ENCODE measurements around the gene MTHFD2L. TPM values are rescaled to one million over a fixed set of nuclear protein-coding genes. Genes with fewer than 3 reads are reported as not detected.

The MTHFD2L gene
- total RNA-seq, 2 experiments from 2014 or later = 6.4 to 6.9 TPM

- CTCF ChIA-PET = interaction anchor here (0.5 to 1.8 kb wide), 28 partner anchors 9 to 823 kb away, joined by 3 to 8 read pairs (median 3); partner anchors contain the start of gene CXCL2
These were observed 24.0 kb upstream of the MTHFD2L start for GRCh38 chr4:74133786-74134499.

DNA sequence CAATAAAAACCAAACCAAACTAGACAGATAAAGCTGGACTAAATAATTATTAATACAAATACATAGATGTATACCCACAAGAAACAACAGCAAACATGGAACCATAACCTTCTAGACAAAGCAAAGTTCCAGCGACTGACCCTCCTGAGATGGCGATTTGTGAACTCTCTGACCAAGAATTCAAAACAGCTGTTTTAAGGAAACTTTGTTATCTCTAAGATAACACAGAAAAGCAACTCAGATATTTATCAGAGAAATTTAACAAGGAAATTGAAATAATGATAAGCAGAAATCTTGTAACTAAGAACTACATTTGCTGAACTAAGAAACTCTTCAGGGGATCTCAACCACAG, 23.4 kb upstream of the MTHFD2L start:
- ChIA-PET POLR2A (interaction anchor here (0.8 kb wide), 1 partner anchor 1761 kb away, joined by 5 read pairs; no protein-coding TSS in a partner anchor), CTCF (interaction anchor here (0.5 to 1.8 kb wide), 25 partner anchors 9 to 823 kb away, joined by 3 to 8 read pairs (median 3); no protein-coding TSS in a partner anchor)
- Mint-ChIP-seq H3K4me1 (no peaks in the 10 kb centered on the region), H3K4me3 (no peak overlapping the region), H3K36me3 (ENCODE audit: low read depth) (no peaks in the 10 kb centered on the region), H3K27ac (no peak overlapping the region), H3K27me3 (no peaks in the 10 kb centered on the region), H3K9me3 (ENCODE audit: low read depth) (no peaks in the 10 kb centered on the region)
- intact Hi-C loops (cut with DNase I, micrococcal nuclease) = loop anchor here (1.0 to 10.0 kb wide), 8 partner anchors 402 to 820 kb away; no protein-coding TSS in a partner anchor
- DNase-seq = no peak
- no peak for ATAC-seq

More at GRCh38 chr4:74133786-74134499, 24.0 kb upstream of the MTHFD2L start:
- H3K36me3 Mint-ChIP-seq (ENCODE audit: low read depth) = no peaks in the 10 kb centered on the region
- ATAC-seq (peak; percentile 63), DNase-seq (peak; percentile 76)
- no peak overlapping the region for H3K4me3 Mint-ChIP-seq
- H3K9me3 Mint-ChIP-seq (ENCODE audit: low read depth) = no peaks in the 10 kb centered on the region
- intact Hi-C loops (cut with DNase I, micrococcal nuclease) = loop anchor here (1.0 to 10.0 kb wide), 8 partner anchors 402 to 819 kb away; no protein-coding TSS in a partner anchor
- H3K4me1 Mint-ChIP-seq = no peaks in the 10 kb centered on the region
- H3K27me3 Mint-ChIP-seq = peaks cover 2% of the 10 kb centered on the region
- no peak overlapping the region for H3K27ac Mint-ChIP-seq
- POLR2A ChIA-PET = interaction anchor here (0.8 kb wide), 1 partner anchor 1760 kb away, joined by 5 read pairs; no protein-coding TSS in a partner anchor

DNA sequence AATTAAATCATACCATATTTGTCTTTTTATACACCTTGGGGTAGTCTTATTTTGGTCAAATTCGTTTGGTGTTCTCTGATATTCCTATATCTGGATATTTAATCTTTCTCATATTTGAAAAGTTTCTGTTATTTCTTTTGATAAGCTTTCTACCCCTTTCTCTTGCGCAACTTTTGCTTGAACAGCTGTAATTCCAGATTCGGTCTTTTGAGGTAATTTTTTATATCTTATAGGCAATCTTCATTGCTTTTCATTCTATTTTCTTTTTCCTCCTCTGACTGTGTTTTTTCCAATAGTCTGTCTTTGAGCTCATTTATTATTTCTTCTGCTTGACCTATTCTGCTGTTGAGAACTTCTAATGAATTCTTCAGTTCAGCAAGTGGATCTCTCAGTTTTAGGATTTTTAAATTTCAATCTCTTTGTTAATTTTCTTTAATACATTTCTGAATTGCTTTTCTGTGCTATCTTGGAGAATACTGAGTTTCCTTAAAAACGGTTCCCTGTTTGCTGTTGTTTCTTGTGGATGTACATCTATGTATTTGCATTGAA, 11.3 kb upstream of the MTHFD2L start:
- DNase-seq (no peak), ATAC-seq (no peak)
- H3K27ac Mint-ChIP-seq = no peak overlapping the region
- H3K9me3 Mint-ChIP-seq (ENCODE audit: low read depth) = peaks cover 2% of the 10 kb centered on the region
- peaks cover 13% of the 10 kb centered on the region for H3K27me3 Mint-ChIP-seq
- no peak overlapping the region for H3K4me3 Mint-ChIP-seq
- ChIA-PET POLR2A (no interaction called here), CTCF (interaction anchor here (1.0 kb wide), 1 partner anchor 12 kb away, joined by 3 read pairs; no protein-coding TSS in a partner anchor)
- H3K36me3 Mint-ChIP-seq (ENCODE audit: low read depth) = no peaks in the 10 kb centered on the region
- no peaks in the 10 kb centered on the region for H3K4me1 Mint-ChIP-seq
- intact Hi-C loops (cut with DNase I, micrococcal nuclease) = no loop called here

DNA sequence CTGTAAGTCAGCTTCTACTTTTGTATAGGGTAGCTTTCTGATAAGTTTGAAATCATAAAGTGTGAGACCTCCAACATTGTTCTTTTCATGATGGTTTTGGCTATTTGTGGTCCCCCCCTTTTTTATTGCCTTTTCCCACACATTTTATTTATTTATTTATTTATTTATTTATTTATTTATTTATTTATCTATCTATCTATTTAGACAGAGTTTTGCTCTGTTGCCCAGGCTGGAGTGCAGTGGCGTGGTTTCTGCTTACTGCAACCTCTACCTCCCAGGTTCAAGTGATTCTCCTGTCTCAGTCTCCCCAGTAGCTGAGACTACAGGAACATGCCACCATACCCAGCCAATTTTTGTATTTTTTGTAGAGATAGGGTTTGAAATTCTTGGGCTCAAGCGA, 9.7 kb upstream of the MTHFD2L start:
- POLR2A ChIA-PET = no interaction called here
- H3K27ac Mint-ChIP-seq = no peak overlapping the region
- CTCF ChIA-PET = interaction anchor here (0.9 kb wide), 1 partner anchor 13 kb away, joined by 4 read pairs; no protein-coding TSS in a partner anchor
- no peak for ATAC-seq
- no peak overlapping the region for H3K4me3 Mint-ChIP-seq
- peaks cover 2% of the 10 kb centered on the region for H3K9me3 Mint-ChIP-seq (ENCODE audit: low read depth)
- intact Hi-C loops (cut with DNase I, micrococcal nuclease) = no loop called here
- DNase-seq = no peak
- no peaks in the 10 kb centered on the region for H3K36me3 Mint-ChIP-seq (ENCODE audit: low read depth)
- no peaks in the 10 kb centered on the region for H3K4me1 Mint-ChIP-seq
- H3K27me3 Mint-ChIP-seq = peaks cover 8% of the 10 kb centered on the region

- Mint-ChIP-seq H3K27ac (no peak overlapping the region), H3K36me3 (ENCODE audit: low read depth) (no peaks in the 10 kb centered on the region), H3K4me3 (no peak overlapping the region), H3K9me3 (ENCODE audit: low read depth) (no peaks in the 10 kb centered on the region), H3K27me3 (peaks cover 5% of the 10 kb centered on the region), H3K4me1 (peaks cover 7% of the 10 kb centered on the region)
- no peak for ATAC-seq
- intact Hi-C loops (cut with DNase I, micrococcal nuclease) = no loop called here
- ChIA-PET CTCF (interaction anchor here (0.9 to 1.0 kb wide), 2 partner anchors 9 to 52 kb away, joined by 3 read pairs; no protein-coding TSS in a partner anchor), POLR2A (no interaction called here)
- DNase-seq = no peak
These were observed 5.1 kb upstream of the MTHFD2L start for GRCh38 chr4:74152836-74153235.

- no peak for ATAC-seq
- intact Hi-C loops (cut with DNase I, micrococcal nuclease) = loop anchor here in 1 of 2 experiments (2.0 to 5.0 kb wide), 2 partner anchors 1089 to 1358 kb away; partner anchors contain the start of genes COX18, RCHY1 and THAP6
- ChIA-PET POLR2A (no interaction called here), CTCF (interaction anchor here (1.0 kb wide), 1 partner anchor 19 kb away, joined by 3 read pairs; no protein-coding TSS in a partner anchor)
- H3K9me3 Mint-ChIP-seq (ENCODE audit: low read depth) = no peaks in the 10 kb centered on the region
- H3K4me1 Mint-ChIP-seq = peaks cover 17% of the 10 kb centered on the region
- H3K27me3 Mint-ChIP-seq = peaks cover 3% of the 10 kb centered on the region
- DNase-seq = no peak
- H3K27ac Mint-ChIP-seq = no peak overlapping the region
- H3K36me3 Mint-ChIP-seq (ENCODE audit: low read depth) = peaks cover 12% of the 10 kb centered on the region
- peak overlapping the region; percentile 91 for H3K4me3 Mint-ChIP-seq
These were observed 1.4 kb upstream of the MTHFD2L start for GRCh38 chr4:74156521-74156920.

DNA sequence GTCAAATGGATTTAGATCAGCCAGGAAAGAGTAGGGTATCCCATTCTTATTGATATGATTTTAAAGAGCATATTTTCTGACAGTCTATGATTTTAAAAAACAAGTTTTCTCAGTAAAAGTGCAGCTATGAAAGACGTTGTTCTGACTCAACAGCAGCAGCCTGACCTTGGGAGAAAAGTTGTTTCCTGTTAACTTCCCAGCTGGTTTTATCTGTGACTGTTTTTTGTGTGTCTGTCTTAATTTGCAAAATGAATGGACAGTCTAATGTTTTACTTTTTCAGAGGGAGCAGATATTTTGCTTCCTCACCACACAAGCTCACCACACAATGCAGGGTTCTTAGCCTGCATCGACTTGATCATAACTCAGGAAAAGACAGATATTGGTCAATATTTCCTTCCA, 764 bp upstream of the MTHFD2L start:
- Mint-ChIP-seq H3K4me3 (peak overlapping the region; percentile 91), H3K27me3 (peaks cover 3% of the 10 kb centered on the region), H3K9me3 (ENCODE audit: low read depth) (no peaks in the 10 kb centered on the region), H3K36me3 (ENCODE audit: low read depth) (peaks cover 18% of the 10 kb centered on the region), H3K27ac (peak overlapping the region; percentile 25), H3K4me1 (peaks cover 19% of the 10 kb centered on the region)
- ChIA-PET POLR2A (interaction anchor here (0.6 kb wide), 1 partner anchor 908 kb away, joined by 3 read pairs; no protein-coding TSS in a partner anchor), CTCF (interaction anchor here (0.7 to 1.0 kb wide), 2 partner anchors 18 to 216 kb away, joined by 3 to 4 read pairs; no protein-coding TSS in a partner anchor)
- no peak for DNase-seq
- no peak for ATAC-seq
- intact Hi-C loops (cut with DNase I, micrococcal nuclease) = loop anchor here in 1 of 2 experiments (2.0 to 5.0 kb wide), 2 partner anchors 1090 to 1358 kb away; partner anchors contain the start of genes COX18, RCHY1 and THAP6

DNA sequence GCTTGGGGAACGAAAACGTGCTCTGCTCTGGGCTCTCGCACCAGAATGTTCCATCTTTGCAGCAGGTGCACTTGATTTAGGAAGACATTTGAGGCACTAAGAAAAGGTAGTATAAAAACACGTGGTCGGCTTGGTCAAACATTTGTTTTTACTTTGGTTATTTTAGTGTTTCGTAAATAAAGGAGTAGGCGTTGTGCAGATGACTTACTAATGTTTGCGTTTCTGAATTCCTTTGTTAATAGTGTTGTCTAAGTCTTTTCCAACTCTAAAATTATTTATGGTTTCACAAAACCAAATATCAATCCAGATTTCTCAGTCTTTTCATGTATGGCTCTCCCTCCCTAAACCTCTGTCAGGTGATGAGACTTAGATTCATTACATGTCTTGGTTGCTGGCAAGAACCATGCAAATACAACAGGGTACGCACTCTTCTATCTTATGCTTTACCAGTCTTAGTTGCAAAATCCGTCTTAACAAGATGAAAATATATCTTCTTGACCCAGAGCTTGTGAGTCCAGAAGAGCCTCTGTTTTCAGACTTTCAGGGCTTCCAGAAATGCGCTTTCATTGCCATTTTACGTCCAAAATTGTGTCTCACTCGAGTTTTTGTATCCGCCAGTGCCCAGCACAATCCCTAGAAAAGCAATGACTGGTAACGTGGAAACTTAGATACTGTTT, 686 bp downstream of the MTHFD2L start:
- DNase-seq (no peak), ATAC-seq (no peak)
- Mint-ChIP-seq H3K4me1 (peaks cover 19% of the 10 kb centered on the region), H3K36me3 (ENCODE audit: low read depth) (peaks cover 23% of the 10 kb centered on the region), H3K9me3 (ENCODE audit: low read depth) (no peaks in the 10 kb centered on the region), H3K27ac (peak overlapping the region; percentile 93), H3K4me3 (peak overlapping the region; percentile 91), H3K27me3 (peaks cover 3% of the 10 kb centered on the region)
- intact Hi-C loops (cut with DNase I, micrococcal nuclease) = loop anchor here in 1 of 2 experiments (2.0 to 5.0 kb wide), 2 partner anchors 900 to 1091 kb away; partner anchors contain the start of genes ANKRD17 and COX18
- ChIA-PET POLR2A (no interaction called here), CTCF (no interaction called here)

DNA sequence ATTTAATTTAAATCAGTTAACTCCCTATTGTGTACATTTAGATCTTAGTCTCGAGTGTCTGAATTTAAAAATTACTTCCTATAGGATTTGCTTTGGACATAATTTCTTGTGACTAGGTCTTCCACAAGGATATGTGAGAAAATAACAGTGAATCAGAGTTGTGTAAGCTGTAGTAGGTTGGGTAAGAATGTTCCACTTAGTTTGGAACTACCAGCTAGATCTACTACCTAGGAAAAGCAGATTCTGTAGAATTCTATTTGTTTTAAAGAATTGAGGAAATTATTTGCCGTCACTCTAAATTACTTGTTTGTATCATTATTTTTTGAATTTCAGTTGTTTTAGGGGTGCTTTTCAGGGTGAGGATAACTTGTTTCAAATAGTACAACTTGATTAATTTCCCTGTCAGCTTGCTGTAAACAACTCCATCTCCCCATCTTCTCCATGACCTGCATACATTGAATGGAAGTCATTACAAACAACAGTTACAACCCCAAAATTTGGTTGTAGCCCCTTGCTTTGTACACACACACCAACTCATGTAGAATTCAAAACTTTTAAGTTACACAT, 1.3 kb downstream of the MTHFD2L start:
- Mint-ChIP-seq H3K27ac (peak overlapping the region; percentile 93), H3K27me3 (peaks cover 3% of the 10 kb centered on the region), H3K4me3 (peak overlapping the region; percentile 91), H3K4me1 (peaks cover 19% of the 10 kb centered on the region), H3K9me3 (ENCODE audit: low read depth) (no peaks in the 10 kb centered on the region), H3K36me3 (ENCODE audit: low read depth) (peaks cover 26% of the 10 kb centered on the region)
- ATAC-seq = no peak
- ChIA-PET POLR2A (no interaction called here), CTCF (no interaction called here)
- DNase-seq = no peak
- intact Hi-C loops (cut with DNase I, micrococcal nuclease) = loop anchor here in 1 of 2 experiments (2.0 to 5.0 kb wide), 2 partner anchors 900 to 1092 kb away; partner anchors contain the start of genes ANKRD17 and COX18

GRCh38 chr4:74161666-74162450, 3.9 kb downstream of the MTHFD2L start:
- Mint-ChIP-seq H3K4me1 (peaks cover 17% of the 10 kb centered on the region), H3K36me3 (ENCODE audit: low read depth) (peaks cover 32% of the 10 kb centered on the region), H3K4me3 (no peak overlapping the region), H3K27ac (no peak overlapping the region), H3K27me3 (no peaks in the 10 kb centered on the region), H3K9me3 (ENCODE audit: low read depth) (no peaks in the 10 kb centered on the region)
- POLR2A ChIA-PET = no interaction called here
- intact Hi-C loops (cut with DNase I, micrococcal nuclease) = no loop called here
- DNase-seq (no peak), ATAC-seq (no peak)
- CTCF ChIA-PET = no interaction called here

Measured in activated CD4-positive, alpha-beta T cell treated with anti-CD3 and anti-CD28 coated beads for 36 hours (primary cell).